GM12864 (cell line): Measurements from ENCODE around the gene LRRC30.

Experiments
- DNase-seq: peaks from one replicate; pipeline ENCODE4 v3.0.0-alpha.2; 2011; ENCODE audit warnings: low read depth
- H3K4me3 ChIP-seq: 2 replicates; pipeline ENCODE4 v1.5.1; 2011; ENCODE audit warnings: mild to moderate bottlenecking, low read depth, low read length, control low read depth
- TF ChIP-seq, protein P1 (sequence below): IDR thresholded peaks from 2 replicates; pipeline ENCODE4 v1.5.1; 2011; ENCODE audit warnings: low read depth, mild to moderate bottlenecking, moderate library complexity, low read length, control low read depth, inconsistent platforms; ENCODE audit errors: missing control alignments

LRRC30 gene

DNA sequence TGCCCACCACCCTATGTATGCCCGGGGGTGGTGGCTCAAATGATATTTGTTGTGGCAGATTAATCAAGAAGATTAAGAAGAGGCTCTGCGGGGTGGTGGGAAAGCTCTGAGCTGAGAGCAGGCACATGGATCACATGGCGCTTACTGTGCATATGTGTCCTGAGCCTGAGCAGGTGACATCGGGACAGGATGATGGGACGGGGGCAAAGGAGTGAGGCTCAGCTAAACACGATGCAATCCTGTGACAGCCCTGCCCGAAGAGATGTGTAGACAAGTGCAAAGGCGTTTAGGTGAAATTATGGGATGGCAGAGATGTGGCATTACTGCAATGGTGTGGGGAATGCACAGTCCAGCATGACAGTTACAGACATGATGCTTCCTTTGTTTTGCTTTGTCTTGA is 6.0 kb downstream of the LRRC30 start:
- TF ChIP-seq, protein P1, sequence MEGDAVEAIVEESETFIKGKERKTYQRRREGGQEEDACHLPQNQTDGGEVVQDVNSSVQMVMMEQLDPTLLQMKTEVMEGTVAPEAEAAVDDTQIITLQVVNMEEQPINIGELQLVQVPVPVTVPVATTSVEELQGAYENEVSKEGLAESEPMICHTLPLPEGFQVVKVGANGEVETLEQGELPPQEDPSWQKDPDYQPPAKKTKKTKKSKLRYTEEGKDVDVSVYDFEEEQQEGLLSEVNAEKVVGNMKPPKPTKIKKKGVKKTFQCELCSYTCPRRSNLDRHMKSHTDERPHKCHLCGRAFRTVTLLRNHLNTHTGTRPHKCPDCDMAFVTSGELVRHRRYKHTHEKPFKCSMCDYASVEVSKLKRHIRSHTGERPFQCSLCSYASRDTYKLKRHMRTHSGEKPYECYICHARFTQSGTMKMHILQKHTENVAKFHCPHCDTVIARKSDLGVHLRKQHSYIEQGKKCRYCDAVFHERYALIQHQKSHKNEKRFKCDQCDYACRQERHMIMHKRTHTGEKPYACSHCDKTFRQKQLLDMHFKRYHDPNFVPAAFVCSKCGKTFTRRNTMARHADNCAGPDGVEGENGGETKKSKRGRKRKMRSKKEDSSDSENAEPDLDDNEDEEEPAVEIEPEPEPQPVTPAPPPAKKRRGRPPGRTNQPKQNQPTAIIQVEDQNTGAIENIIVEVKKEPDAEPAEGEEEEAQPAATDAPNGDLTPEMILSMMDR, result no peak
- no peak for DNase-seq

DNA sequence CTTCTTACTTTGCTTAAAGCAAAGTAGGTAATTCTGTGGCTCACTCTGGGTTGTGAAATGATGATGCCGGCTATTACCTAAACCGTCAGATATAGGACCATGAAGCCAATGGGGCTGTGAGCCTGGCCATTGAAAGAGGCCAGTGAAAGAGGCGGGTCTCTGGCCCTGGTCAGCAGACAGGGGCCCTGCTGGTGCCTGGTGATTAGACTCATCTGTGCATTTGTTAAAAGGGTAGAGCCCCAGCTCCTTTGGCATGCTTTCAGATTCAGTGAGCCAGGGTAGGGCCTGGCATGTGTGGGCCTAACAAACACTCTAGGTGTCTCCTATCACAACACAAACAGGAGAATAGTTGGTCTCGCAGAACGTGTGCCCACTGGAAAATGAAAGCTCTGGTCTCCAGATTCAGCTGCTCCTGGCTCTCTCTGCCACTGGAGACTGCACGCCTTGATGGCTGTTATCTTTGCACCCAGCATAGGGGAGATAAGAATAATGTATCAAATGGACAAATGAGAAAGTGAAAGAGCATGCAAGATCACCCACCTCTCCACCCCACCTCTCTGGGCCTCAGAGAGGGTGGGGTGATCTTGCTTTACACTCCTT is 6.9 kb downstream of the LRRC30 start:
- DNase-seq, result no peak
- H3K4me3 ChIP-seq, result no peak overlapping the region
- TF ChIP-seq, protein P1, result no peak

More for the DNA sequence above, 6.0 kb downstream of the LRRC30 start:
- no peak overlapping the region for H3K4me3 ChIP-seq

DNA sequence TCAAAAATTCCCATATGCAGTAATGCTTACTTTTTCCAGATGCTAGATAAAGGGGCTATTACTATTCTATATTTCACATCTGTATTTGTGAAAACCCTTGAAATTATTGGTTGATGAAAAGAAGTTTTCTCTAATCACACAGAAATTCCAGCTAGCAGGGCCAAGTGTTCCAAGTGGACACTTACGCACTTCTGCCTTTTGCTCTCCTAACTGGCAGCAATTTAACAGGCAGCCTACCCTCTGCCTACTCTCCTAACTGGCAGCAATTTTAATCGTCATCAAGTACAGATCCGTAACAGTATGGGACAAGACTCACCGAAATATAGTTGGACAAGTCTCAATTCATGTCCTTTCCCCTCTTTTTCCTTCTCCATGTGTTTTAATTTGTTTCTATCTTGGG is 12.0 kb downstream of the LRRC30 start:
- no peak overlapping the region for H3K4me3 ChIP-seq
- TF ChIP-seq, protein P1, result no peak
- DNase-seq, result no peak

DNA sequence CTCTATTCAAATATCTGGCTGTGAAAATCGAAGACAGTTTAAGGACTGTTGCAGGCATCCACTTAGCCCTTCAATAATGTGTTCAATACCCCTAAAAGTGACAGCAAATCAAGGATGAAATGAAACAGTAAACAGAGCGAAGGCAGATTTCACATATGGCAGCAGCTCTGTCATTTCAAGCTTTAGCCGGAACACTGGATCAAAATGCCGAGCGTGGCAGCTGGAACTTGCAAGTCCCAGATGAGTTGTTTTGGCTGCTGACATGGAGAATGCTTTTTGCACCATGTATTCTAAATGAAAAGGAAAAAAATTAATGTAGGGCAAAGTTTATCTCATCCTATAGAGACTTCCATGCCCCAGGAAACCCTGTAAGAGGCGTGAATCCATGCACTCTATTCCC is 18.0 kb downstream of the LRRC30 start:
- DNase-seq, result no peak
- TF ChIP-seq, protein P1, result no peak
- no peak overlapping the region for H3K4me3 ChIP-seq

DNA sequence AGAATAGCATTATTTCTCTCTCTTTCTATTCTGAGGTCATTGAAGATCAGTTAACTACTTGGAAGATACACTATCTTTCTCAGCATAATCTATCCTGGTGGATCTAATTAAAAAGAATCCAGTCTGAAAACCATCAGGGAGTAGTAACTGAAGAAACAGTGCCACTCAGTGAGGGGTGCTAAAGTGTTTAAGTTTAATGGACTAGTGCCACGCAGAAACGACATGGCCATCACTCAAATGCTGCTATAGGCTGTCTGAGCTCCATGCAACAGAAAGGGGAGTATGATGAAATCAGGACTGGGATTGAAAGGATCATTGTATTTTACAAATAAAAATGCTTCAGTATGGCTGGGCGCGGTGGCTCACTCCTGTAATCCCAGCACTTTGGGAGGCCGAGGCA is 23.3 kb downstream of the LRRC30 start:
- no peak for DNase-seq
- H3K4me3 ChIP-seq, result no peak overlapping the region
- TF ChIP-seq, protein P1, result no peak

DNA sequence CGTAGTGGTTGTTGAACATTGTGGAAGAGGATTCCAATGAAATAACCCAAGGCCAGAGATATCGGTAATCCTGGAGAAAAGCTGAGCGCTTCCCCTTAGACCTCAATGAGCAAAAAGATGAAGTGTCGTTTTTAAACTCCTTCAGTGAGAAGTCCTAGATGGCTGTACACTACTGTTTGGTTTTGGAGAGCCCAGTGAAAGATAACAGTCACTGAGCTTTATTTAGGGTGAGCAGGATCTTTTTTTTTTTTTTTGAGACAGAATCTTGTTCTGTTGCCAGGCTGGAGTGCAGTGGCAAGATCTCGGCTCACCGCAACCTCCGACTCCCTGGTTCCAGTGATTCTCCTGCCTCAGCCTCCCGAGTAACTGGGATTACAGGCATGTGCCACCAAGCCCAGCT is 24.2 kb downstream of the LRRC30 start:
- TF ChIP-seq, protein P1, result no peak
- DNase-seq, result no peak
- H3K4me3 ChIP-seq, result no peak overlapping the region

DNA sequence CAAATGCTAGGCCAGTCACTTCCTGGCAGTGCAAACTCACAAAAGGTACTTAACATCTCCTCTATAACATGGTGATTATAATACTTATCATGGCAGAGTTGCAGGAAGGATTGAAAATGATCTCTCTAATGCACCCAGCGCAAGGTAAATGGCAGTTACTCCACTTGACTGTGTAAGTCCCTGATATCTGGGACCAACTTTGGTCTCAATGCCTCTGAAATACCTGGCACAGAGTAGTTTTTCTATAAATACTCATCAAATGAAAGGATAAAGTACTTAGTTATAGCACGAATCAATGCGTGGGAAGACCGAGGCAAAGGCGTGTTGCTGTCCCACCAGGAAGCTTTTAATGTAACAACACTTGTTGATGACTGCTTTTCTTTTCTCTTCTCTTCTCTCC is 24.8 kb downstream of the LRRC30 start:
- TF ChIP-seq, protein P1, result no peak
- no peak overlapping the region for H3K4me3 ChIP-seq
- DNase-seq, result no peak
